GM12892 (cell line): ENCODE data around the gene RPS14.

Experiments used
- POLR2A ChIP-seq: IDR thresholded peaks from 2 replicates; pipeline ENCODE4 v1.6.1; 2011; ENCODE audit warnings: low read depth, low read length, control low read depth
- POLR2AphosphoS5 ChIP-seq: IDR thresholded peaks from 2 replicates; pipeline ENCODE4 v1.6.1; 2011; ENCODE audit warnings: low read depth, low read length, control low read depth

- TF ChIP-seq POLR2AphosphoS5 (no peak), POLR2A (no peak)
Observed at GRCh38 chr5:150473673-150474358, 24.3 kb upstream of the RPS14 start.
